Stimulated activated naive CD4-positive, alpha-beta T cell treated with Interleukin-2 at 50 U/mL for 16 hours (primary cell): ENCODE data around the gene TSEN15.
A peak's percentile ranks its signal among the peaks of the same experiment; 100 is the strongest.
"Not testable (repeated sequence)": the region's sequence is repeated elsewhere in the genome, so short reads cannot be mapped to it uniquely, and the experiment has no call there.

ENCODE experiments used
- DNase-seq: peaks from one replicate; lab custom pipeline; 2025; lab: John Stamatoyannopoulos, UW

Gene TSEN15

GRCh38 chr1:184053881-184054280, 2.4 kb downstream of the TSEN15 start:
- DNase-seq, result no peak

DNA sequence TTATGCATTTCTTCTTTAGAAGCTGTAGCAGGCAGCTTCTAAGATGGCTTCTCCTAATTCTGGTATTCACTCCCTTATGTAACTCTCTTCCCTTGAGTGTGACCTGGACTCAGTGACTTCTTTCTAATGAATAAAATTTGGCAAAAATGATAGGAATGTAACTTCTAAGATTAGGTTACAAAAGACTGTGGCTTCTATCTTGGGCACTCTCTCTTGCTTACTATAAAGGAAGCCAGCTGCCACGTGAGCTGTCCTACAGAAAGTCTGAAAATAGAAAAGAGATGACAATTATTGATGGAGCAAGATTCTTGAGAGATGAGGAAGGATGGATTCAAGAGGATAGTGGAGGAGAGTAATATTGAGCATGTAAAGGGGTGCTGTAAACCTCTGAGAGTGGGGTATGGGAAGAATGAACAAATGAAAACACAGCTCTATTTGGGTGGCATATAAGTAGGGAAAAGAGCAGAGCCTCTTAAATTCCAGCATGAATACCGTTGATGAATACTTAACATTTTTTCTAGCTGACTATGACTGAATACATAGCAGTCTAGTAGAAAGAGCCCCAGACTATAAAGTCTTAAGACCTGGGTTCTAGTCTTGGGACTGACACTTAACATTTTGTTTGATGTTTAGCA, 5.5 kb downstream of the TSEN15 start:
- DNase-seq, result no peak

GRCh38 chr1:184059887-184060286, 8.4 kb downstream of the TSEN15 start:
- no peak for DNase-seq

DNA sequence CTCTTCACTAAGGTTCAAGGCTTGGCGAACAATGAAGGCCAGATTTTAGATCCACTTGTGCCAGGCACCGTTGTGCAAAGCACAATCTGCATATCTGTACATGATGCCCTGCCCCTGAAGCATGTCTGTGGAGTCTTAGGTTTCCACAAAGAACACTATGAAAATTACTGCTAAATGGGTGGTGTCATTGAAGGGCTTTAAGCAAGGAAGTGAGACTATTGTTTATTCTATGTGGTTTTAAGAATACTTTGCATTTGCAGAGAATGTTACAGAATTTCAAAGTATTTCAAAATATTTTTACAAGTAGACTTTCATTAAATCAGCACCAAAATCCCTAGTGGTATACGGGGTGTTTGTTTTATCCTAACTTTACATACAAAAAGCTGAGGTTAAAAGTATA, 8.8 kb downstream of the TSEN15 start:
- no peak for DNase-seq

- DNase-seq, result no peak
Observed at GRCh38 chr1:184061396-184062003, 10.0 kb downstream of the TSEN15 start.

- DNase-seq, result no peak
Observed at GRCh38 chr1:184062640-184063286, 11.2 kb downstream of the TSEN15 start.

- DNase-seq, result no peak
Observed at GRCh38 chr1:184065559-184065958, 14.0 kb downstream of the TSEN15 start.

DNA sequence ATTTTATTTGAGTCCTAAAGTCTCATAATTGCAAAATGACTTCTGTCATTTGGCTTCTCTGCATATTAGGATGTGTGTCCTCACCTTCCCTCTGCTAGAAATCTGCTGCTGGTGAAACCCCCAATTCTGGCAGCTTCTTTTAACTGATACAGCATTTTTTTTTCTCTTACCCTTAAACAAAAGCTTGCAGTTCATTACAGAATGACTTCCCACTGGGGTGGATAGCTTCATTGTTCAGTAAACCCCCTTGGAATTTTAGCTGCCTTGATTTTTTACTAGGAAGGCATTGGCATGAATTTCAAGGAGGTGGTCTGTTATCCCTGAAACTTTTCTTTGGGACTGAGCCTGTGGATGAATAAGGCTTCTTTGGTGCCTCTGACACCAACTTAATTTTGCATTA, 16.8 kb downstream of the TSEN15 start:
- no peak for DNase-seq

DNA sequence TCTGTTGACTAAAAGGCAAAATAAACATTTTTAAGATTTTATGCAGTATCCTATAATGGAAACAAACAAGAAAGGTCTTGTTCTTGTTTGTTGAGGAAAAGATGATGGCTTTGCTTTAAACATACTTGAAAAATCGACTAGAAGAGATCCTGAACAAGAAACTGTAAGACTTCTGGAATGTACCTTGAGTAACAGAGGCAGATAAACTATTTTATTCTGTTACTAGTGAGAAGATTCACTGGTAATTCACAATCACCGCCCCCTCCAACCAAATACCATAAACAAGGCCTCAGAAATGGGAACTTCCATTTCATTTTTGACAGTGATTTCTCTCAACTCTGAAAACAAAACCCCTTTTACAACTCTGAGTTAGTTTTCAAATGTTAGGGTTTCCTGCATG, 18.1 kb downstream of the TSEN15 start:
- peak; percentile 1 for DNase-seq

DNA sequence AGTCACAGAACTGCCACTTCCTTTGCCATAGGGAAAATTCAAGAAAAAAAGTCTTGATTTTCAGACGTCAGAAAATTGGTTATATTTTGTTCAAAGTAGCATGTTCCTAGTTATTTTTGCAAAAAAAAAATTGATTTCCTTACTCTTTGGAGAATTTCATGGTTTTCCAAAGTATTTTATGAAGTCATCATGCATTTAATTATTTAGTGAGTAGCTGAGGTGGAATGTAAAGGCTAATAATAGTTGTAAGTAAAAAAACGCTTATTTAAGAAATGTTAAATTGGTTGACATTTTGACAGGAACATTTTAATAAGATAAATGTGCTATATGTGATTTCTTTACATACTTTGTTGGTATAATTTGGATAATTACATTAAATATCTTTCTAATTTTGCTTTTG, 20.8 kb downstream of the TSEN15 start:
- no peak for DNase-seq

GRCh38 chr1:184074383-184074782, 22.9 kb downstream of the TSEN15 start:
- no peak for DNase-seq

GRCh38 chr1:184075055-184076029, 23.8 kb downstream of the TSEN15 start:
- no peak for DNase-seq

DNA sequence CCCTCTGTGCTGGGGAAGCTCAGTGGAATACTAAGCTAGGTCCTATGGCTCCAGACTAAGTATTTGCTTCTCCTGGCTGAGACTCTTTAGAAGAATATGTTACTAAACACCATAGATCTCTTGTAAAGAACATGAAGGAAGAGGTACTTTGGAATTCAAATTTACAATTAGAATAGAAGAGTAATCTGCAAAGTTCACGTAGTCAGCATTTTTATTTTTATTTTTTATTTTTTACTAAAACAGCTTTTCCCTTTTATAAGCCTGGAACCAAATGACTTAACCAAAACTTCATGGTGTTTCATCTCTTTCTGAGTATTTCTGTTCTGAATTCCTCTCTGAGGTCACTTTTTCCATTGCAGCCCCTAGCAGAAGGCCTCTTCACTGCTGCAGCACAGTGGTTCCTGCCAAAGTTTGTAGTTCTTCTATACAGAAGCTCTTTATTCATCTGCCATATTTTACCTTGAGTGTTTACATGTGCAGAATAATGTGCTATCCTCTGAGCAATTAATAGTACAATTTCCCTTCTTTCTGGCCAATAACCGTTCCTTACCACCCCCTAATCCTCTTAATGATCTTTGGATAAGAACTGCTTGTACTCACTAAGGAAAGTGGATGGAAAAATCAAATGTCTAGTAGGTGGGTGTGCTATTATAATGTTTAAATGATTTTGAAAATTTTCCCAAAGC, 27.2 kb downstream of the TSEN15 start:
- no peak for DNase-seq

DNA sequence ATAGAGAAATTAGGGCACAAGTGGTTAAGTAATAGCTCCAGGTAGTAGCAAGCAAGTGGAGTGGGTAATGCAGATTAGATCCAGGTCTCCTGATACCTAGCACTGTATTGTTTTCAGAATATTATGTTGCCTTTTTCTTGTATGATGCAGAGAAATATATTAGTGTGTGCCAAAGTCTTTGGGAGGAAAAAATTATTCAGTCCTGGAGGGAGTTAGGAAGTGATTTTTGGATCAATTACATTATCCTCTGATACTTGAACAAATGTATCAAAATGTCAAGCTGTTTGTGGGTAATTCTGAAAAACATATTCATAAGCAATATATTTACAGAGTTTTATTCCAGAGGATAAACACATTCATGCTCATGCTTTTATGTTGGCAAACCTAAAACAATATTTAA, 28.8 kb downstream of the TSEN15 start:
- DNase-seq, result no peak

GRCh38 chr1:184082541-184083415, 31.2 kb downstream of the TSEN15 start:
- no peak for DNase-seq

- no peak for DNase-seq
Observed at GRCh38 chr1:184085667-184086066, 34.1 kb downstream of the TSEN15 start.

DNA sequence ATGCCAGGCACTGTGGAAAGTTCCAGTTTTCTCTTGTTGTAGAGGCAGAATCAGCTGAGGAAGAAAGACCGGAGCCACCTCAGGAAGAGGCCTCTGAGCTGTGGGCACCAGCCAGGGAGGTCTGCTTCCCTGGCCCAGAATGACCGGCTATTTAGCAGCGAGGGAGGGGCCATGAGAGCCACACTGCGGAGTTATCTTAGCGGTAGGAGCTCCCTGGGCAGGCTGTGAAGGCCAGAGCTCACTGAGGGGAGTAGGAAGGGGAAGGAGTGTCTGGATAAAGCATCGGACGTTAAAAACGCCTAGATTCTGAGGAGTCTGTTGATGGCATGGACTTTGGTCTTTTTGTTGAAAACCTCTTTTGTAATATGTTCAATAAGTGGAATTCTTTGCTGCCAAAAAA, 36.5 kb downstream of the TSEN15 start:
- no peak for DNase-seq

- no peak for DNase-seq
Observed at GRCh38 chr1:184093071-184093470, 41.5 kb downstream of the TSEN15 start.

GRCh38 chr1:184096005-184096404, 44.5 kb downstream of the TSEN15 start:
- no peak for DNase-seq

DNA sequence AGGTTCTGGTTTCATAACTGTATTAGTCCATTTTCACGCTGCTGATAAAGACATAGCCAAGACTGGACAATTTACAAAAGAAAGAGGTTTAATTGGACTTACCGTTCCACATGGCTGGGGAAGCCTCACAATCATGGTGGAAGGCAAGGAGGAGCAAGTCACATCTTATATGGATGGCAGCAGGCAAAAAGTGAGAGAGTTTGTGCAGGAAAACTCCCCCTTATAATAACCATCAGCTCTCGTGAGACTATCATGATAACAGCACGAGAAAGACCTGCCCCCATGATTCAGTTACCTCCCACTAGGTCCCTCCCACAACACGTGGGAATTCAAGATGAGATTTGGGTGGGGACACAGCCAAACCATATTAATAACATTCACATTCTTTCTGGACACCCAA, 45.0 kb downstream of the TSEN15 start:
- DNase-seq, result not testable (repeated sequence)

- no peak for DNase-seq
Observed at GRCh38 chr1:184101141-184101540, 49.6 kb downstream of the TSEN15 start.
